Measurements from ENCODE around the gene NAA40.

GRCh38 chr11:63892228-63892627, 46.6 kb upstream of the NAA40 start:
- TF ChIP-seq POLR2AphosphoS5 (IDR thresholded peaks at IDR 0.05; ENCODE audit: low read length) (no peak), USF2 (IDR thresholded peaks at IDR 0.05; ENCODE audit: borderline replicate concordance, low read depth, low read length) (no peak), POLR2A (IDR thresholded peaks at IDR 0.05; ENCODE audit: low read depth, low read length) (no peak)
- TF ChIP-seq, protein P1, sequence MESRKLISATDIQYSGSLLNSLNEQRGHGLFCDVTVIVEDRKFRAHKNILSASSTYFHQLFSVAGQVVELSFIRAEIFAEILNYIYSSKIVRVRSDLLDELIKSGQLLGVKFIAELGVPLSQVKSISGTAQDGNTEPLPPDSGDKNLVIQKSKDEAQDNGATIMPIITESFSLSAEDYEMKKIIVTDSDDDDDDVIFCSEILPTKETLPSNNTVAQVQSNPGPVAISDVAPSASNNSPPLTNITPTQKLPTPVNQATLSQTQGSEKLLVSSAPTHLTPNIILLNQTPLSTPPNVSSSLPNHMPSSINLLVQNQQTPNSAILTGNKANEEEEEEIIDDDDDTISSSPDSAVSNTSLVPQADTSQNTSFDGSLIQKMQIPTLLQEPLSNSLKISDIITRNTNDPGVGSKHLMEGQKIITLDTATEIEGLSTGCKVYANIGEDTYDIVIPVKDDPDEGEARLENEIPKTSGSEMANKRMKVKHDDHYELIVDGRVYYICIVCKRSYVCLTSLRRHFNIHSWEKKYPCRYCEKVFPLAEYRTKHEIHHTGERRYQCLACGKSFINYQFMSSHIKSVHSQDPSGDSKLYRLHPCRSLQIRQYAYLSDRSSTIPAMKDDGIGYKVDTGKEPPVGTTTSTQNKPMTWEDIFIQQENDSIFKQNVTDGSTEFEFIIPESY (IDR thresholded peaks at IDR 0.05), result no peak
- TF ChIP-seq, protein P2, sequence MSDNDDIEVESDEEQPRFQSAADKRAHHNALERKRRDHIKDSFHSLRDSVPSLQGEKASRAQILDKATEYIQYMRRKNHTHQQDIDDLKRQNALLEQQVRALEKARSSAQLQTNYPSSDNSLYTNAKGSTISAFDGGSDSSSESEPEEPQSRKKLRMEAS (IDR thresholded peaks at IDR 0.05; ENCODE audit: low read depth, low read length), result no peak
- TF ChIP-seq, protein P3, sequence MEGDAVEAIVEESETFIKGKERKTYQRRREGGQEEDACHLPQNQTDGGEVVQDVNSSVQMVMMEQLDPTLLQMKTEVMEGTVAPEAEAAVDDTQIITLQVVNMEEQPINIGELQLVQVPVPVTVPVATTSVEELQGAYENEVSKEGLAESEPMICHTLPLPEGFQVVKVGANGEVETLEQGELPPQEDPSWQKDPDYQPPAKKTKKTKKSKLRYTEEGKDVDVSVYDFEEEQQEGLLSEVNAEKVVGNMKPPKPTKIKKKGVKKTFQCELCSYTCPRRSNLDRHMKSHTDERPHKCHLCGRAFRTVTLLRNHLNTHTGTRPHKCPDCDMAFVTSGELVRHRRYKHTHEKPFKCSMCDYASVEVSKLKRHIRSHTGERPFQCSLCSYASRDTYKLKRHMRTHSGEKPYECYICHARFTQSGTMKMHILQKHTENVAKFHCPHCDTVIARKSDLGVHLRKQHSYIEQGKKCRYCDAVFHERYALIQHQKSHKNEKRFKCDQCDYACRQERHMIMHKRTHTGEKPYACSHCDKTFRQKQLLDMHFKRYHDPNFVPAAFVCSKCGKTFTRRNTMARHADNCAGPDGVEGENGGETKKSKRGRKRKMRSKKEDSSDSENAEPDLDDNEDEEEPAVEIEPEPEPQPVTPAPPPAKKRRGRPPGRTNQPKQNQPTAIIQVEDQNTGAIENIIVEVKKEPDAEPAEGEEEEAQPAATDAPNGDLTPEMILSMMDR (IDR thresholded peaks at IDR 0.05 in 2 of 3, conservative IDR thresholded peaks at IDR 0.05 in 1 of 3; ENCODE audit: control insufficient read depth in 2 of 3, extremely low read depth in 1 of 3, insufficient read depth in 1 of 3, low read depth in 3 of 3, low read length in 3 of 3), result no peak

Data from GM12878 (cell line).